Gastrocnemius medialis (tissue), 4 donors: ENCODE measurements around the gene LONRF2.

ENCODE experiments used
- POLR2A ChIP-seq, 2 donors: fragments of 450-650 bp; IDR thresholded peaks; one replicate each; pipeline ENCODE4 v1.6.1; 2017; ENCODE audit warnings: antibody characterized with exemption in 2 of 2, mild to moderate bottlenecking in 2 of 2, moderate library complexity in 2 of 2
- TF ChIP-seq, protein P1 (sequence below), 5 experiments: fragments of 450-650 bp in 3 of 5; fragments of 200-600 bp in 2 of 5; sonication (generic) in 2 of 5; IDR thresholded peaks in 4 of 5; conservative IDR thresholded peaks in 1 of 5; 1 replicate in 4 of 5; 2 replicates in 1 of 5; pipeline ENCODE4 v1.5.1; 2016 to 2019; ENCODE audit warnings: antibody characterized with exemption in 5 of 5, mild to moderate bottlenecking in 3 of 5, moderate library complexity in 3 of 5

DNA sequence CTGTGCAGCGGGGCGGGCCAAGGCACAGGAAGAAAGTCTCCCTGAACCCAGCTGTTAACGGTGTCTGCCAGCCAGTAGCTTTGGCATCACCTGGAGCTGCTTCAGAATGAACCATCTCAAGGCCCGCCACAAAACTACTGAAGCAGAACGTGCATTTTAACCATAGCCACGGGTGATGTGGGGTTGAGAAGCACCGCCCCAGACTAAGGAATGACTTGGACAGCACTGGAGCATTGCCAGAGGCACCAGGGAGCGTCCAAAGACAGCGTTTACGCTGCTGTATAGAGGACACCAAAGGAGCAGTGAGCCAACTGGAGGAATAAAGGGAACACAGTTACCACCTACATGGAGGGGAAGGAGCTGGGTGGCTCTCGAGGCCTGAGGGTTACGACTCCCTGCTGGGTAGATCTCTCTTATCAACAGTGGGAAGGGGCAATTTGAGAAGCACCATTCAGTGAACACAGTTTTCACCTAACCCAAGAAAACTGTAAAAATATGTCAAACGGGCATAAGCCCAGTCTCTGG lies 28.4 kb upstream of the LONRF2 start:
- TF ChIP-seq, protein P1, sequence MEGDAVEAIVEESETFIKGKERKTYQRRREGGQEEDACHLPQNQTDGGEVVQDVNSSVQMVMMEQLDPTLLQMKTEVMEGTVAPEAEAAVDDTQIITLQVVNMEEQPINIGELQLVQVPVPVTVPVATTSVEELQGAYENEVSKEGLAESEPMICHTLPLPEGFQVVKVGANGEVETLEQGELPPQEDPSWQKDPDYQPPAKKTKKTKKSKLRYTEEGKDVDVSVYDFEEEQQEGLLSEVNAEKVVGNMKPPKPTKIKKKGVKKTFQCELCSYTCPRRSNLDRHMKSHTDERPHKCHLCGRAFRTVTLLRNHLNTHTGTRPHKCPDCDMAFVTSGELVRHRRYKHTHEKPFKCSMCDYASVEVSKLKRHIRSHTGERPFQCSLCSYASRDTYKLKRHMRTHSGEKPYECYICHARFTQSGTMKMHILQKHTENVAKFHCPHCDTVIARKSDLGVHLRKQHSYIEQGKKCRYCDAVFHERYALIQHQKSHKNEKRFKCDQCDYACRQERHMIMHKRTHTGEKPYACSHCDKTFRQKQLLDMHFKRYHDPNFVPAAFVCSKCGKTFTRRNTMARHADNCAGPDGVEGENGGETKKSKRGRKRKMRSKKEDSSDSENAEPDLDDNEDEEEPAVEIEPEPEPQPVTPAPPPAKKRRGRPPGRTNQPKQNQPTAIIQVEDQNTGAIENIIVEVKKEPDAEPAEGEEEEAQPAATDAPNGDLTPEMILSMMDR (IDR thresholded peaks at IDR 0.05 in 4 of 5, conservative IDR thresholded peaks at IDR 0.05 in 1 of 5) = no peak
- no peak for TF ChIP-seq POLR2A (IDR thresholded peaks at IDR 0.05)
